H9 (cell line): Measurements from ENCODE around the gene LARGE1. TPM values are rescaled to one million over a fixed set of nuclear protein-coding genes. Genes with fewer than 3 reads are reported as not detected.

Experiments used
- DNase-seq: peaks from one replicate; pipeline ENCODE4 v3.0.0-alpha.2; 2017
- H2AFZ ChIP-seq: one replicate; pipeline ENCODE4 v1.6.1; 2013; ENCODE audit warnings: mild to moderate bottlenecking, low read length, control low read depth, moderate library complexity
- H2AK5ac ChIP-seq: 2 replicates; pipeline ENCODE4 v1.6.1; 2013; ENCODE audit warnings: low read length, control low read depth, mixed read lengths; ENCODE audit not compliant: insufficient read length
- H2BK120ac ChIP-seq: one replicate; pipeline ENCODE4 v1.6.1; 2013; ENCODE audit warnings: low read depth, mild to moderate bottlenecking, low read length, control low read depth, inconsistent platforms; ENCODE audit not compliant: poor library complexity, severe bottlenecking
- H2BK12ac ChIP-seq: 2 replicates; pipeline ENCODE4 v1.6.1; 2013; ENCODE audit warnings: low read length, control low read depth, mixed read lengths, low read depth; ENCODE audit not compliant: insufficient read length
- H2BK15ac ChIP-seq: 2 replicates; pipeline ENCODE4 v1.6.1; 2013; ENCODE audit warnings: low read depth, low read length, control low read depth
- H2BK20ac ChIP-seq: one replicate; pipeline ENCODE4 v1.6.1; 2013; ENCODE audit warnings: low read depth, mild to moderate bottlenecking, low read length, control low read depth, inconsistent platforms; ENCODE audit not compliant: poor library complexity, severe bottlenecking
- H2BK5ac ChIP-seq: 2 replicates; pipeline ENCODE4 v1.6.1; 2013; ENCODE audit warnings: low read length, control low read depth, mixed read lengths; ENCODE audit not compliant: insufficient read length
- H3K14ac ChIP-seq: 2 replicates; pipeline ENCODE4 v1.6.1; 2013; ENCODE audit warnings: low read length, control low read depth; ENCODE audit not compliant: insufficient read depth
- H3K18ac ChIP-seq: 2 replicates; pipeline ENCODE4 v1.6.1; 2013; ENCODE audit warnings: low read depth, mild to moderate bottlenecking, mixed read lengths, low read length, control low read depth; ENCODE audit not compliant: insufficient read length
- H3K23ac ChIP-seq: 2 replicates; pipeline ENCODE4 v1.6.1; 2013; ENCODE audit warnings: low read length, control low read depth, mixed read lengths, low read depth; ENCODE audit not compliant: insufficient read length
- H3K23me2 ChIP-seq: 2 replicates; pipeline ENCODE4 v1.6.1; 2013; ENCODE audit warnings: low read depth, mild to moderate bottlenecking, mixed read lengths, low read length, control low read depth; ENCODE audit not compliant: insufficient read length, poor library complexity, severe bottlenecking
- H3K27ac ChIP-seq: 2 replicates; pipeline ENCODE4 v1.5.1; 2013; ENCODE audit warnings: low read length, control low read depth, mixed read lengths, low read depth; ENCODE audit not compliant: insufficient read length
- H3K27me3 ChIP-seq: 2 replicates; pipeline ENCODE4 v1.6.1; 2013; ENCODE audit warnings: low read length, control low read depth, inconsistent platforms; ENCODE audit not compliant: insufficient read depth
- H3K4ac ChIP-seq: 2 replicates; pipeline ENCODE4 v1.6.1; 2013; ENCODE audit warnings: low read depth, mild to moderate bottlenecking, control low read depth, inconsistent platforms, low read length, moderate library complexity
- H3K4me1 ChIP-seq: 2 replicates; pipeline ENCODE4 v1.6.1; 2013; ENCODE audit warnings: low read length, control low read depth, inconsistent platforms; ENCODE audit not compliant: insufficient read depth
- H3K4me2 ChIP-seq: 2 replicates; pipeline ENCODE4 v1.6.1; 2013; ENCODE audit warnings: low read length, control low read depth, mixed read lengths; ENCODE audit not compliant: insufficient read length, insufficient read depth
- H3K56ac ChIP-seq: 2 replicates; pipeline ENCODE4 v1.6.1; 2013; ENCODE audit warnings: low read depth, mild to moderate bottlenecking, mixed read lengths, low read length, control low read depth; ENCODE audit not compliant: insufficient read length
- H3K79me1 ChIP-seq: 2 replicates; pipeline ENCODE4 v1.6.1; 2013; ENCODE audit warnings: low read depth, mild to moderate bottlenecking, moderate library complexity, low read length, control low read depth, inconsistent platforms; ENCODE audit not compliant: insufficient read depth, poor library complexity, severe bottlenecking
- H3K79me2 ChIP-seq: 2 replicates; pipeline ENCODE4 v1.6.1; 2013; ENCODE audit warnings: low read length, control low read depth, inconsistent platforms; ENCODE audit not compliant: insufficient read depth
- H3K9ac ChIP-seq: 2 replicates; pipeline ENCODE4 v1.6.1; 2013; ENCODE audit warnings: low read length, control low read depth, mixed read lengths; ENCODE audit not compliant: insufficient read length; ENCODE audit errors: extremely low read depth
- H3K9me3 ChIP-seq: one replicate; pipeline ENCODE4 v1.6.1; 2013; ENCODE audit warnings: low read depth, low read length, inconsistent platforms; ENCODE audit not compliant: control insufficient read depth
- H3T11ph ChIP-seq: one replicate; pipeline ENCODE4 v1.6.1; 2013; ENCODE audit warnings: mild to moderate bottlenecking, low read length, control low read depth, inconsistent platforms
- H4K20me1 ChIP-seq: one replicate; pipeline ENCODE4 v1.6.1; 2013; ENCODE audit not compliant: control insufficient read depth, insufficient read length, insufficient read depth
- H4K5ac ChIP-seq: 2 replicates; pipeline ENCODE4 v1.6.1; 2013; ENCODE audit warnings: low read depth, mild to moderate bottlenecking, mixed read lengths, low read length, control low read depth; ENCODE audit not compliant: insufficient read length
- H4K8ac ChIP-seq: replicated peaks from 2 replicates; pipeline ENCODE4 v1.6.1; 2013; ENCODE audit warnings: low read length, control low read depth, mixed read lengths, low read depth; ENCODE audit not compliant: insufficient read length
- H4K91ac ChIP-seq: 2 replicates; pipeline ENCODE4 v1.6.1; 2013; ENCODE audit warnings: low read depth, mild to moderate bottlenecking, moderate library complexity, mixed read lengths, low read length, control low read depth; ENCODE audit not compliant: insufficient read length
- H3K27ac Mint-ChIP-seq, 3 experiments: 2 replicates in 2 of 3; 3 replicates in 1 of 3; pipeline ENCODE4 v1.8.0; 2020 to 2021; ENCODE audit warnings: mixed read lengths in 3 of 3, mild to moderate bottlenecking in 1 of 3, moderate library complexity in 1 of 3
- H3K27me3 Mint-ChIP-seq: 2 replicates; pipeline ENCODE4 v1.8.0; 2021; ENCODE audit warnings: low read depth, mild to moderate bottlenecking, moderate library complexity, mixed read lengths
- H3K36me3 Mint-ChIP-seq, 3 experiments: 2 replicates in 2 of 3; 3 replicates in 1 of 3; pipeline ENCODE4 v1.8.0; 2020 to 2021; ENCODE audit warnings: low read depth in 3 of 3, mixed read lengths in 3 of 3; ENCODE audit not compliant: insufficient read depth in 1 of 3
- H3K4me1 Mint-ChIP-seq, 2 experiments: 2 replicates each; pipeline ENCODE4 v1.8.0; 2020; ENCODE audit warnings: mixed read lengths in 2 of 2
- H3K4me3 Mint-ChIP-seq, 2 experiments: 2 replicates in 1 of 2; 3 replicates in 1 of 2; pipeline ENCODE4 v1.8.0; 2020 to 2021; ENCODE audit warnings: mild to moderate bottlenecking in 2 of 2, mixed read lengths in 2 of 2, moderate library complexity in 1 of 2
- H3K9me3 Mint-ChIP-seq, 2 experiments: 2 replicates in 1 of 2; 3 replicates in 1 of 2; pipeline ENCODE4 v1.8.0; 2020; ENCODE audit warnings: mild to moderate bottlenecking in 2 of 2, mixed read lengths in 2 of 2, moderate library complexity in 1 of 2
- CTCF ChIP-seq: fragments of 200-600 bp; sonication (generic); conservative IDR thresholded peaks from 3 replicates; pipeline ENCODE4 v1.8.0; 2021; ENCODE audit warnings: antibody characterized with exemption, mild to moderate bottlenecking
- WGBS: extraction: QIAGEN DNeasy Blood & Tissue Kit; methylation state at CpG from one replicate; pipeline ENCODE4 v1.1.7; 2013; ENCODE audit warnings: missing lambda C conversion rate, low lambda C conversion rate, mixed read lengths; ENCODE audit not compliant: insufficient read length; ENCODE audit errors: extremely low coverage; 5-methylcytosine and 5-hydroxymethylcytosine counted together
- total RNA-seq: library from RNA; stranded (reverse); gene quantifications from 2 replicates; pipeline ENCODE4 v1.2.1, GENCODE V29; 2021

LARGE1 gene
- total RNA-seq, 1 experiment from 2014 or later: 43.5 TPM

- Histone ChIP-seq H3K56ac (no peak overlapping the region), H4K5ac (no peak overlapping the region), H3K4ac (no peak overlapping the region), H3K27me3 (no peaks in the 10 kb centered on the region), H3K79me1 (peaks cover 4% of the 10 kb centered on the region), H3K18ac (no peak overlapping the region), H3K23ac (no peak overlapping the region), H3K27ac (no peak overlapping the region), H3K9ac (no peak overlapping the region), H2BK5ac (no peak overlapping the region), H3K4me1 (peaks cover 14% of the 10 kb centered on the region), H3K14ac (no peak overlapping the region), H4K91ac (no peak overlapping the region), H2BK12ac (no peak overlapping the region), H3K9me3 (no peaks in the 10 kb centered on the region), H3K4me2 (no peak overlapping the region), H2AK5ac (no peak overlapping the region), H2AFZ (no peak overlapping the region), H3K23me2 (peaks cover 3% of the 10 kb centered on the region), H2BK15ac (no peak overlapping the region), H4K20me1 (no peaks in the 10 kb centered on the region), H2BK20ac (no peak overlapping the region), H4K8ac (no peak overlapping the region), H3T11ph (no peak overlapping the region), H2BK120ac (no peak overlapping the region), H3K79me2 (peaks cover 34% of the 10 kb centered on the region; the same call in 1 of the 2 replicates)
- H3K4me3 Mint-ChIP-seq: no peak overlapping the region
- H3K27ac Mint-ChIP-seq: peak overlapping the region in 1 of 3 experiments; percentile 58; a peak in 1 of 7 replicates
- DNase-seq: no peak
- H3K9me3 Mint-ChIP-seq: no peaks in the 10 kb centered on the region
- H3K4me1 Mint-ChIP-seq: peaks cover 53 to 61% of the 10 kb centered on the region in 2 experiments
- no CpG with 5 or more reads among the region's 11 CpGs for WGBS
- TF ChIP-seq CTCF: no peak
- peaks cover 1 to 9% (median 8%) of the 10 kb centered on the region in 3 experiments; a peak in 4 of 7 replicates for H3K36me3 Mint-ChIP-seq
- no peaks in the 10 kb centered on the region for H3K27me3 Mint-ChIP-seq
Measured at GRCh38 chr22:33854724-33855123, 65.6 kb downstream of the LARGE1 start.
